Gastrocnemius medialis (tissue), 4 donors: Measurements from ENCODE around the gene METTL8. TPM values are rescaled to one million over a fixed set of nuclear protein-coding genes. Genes with fewer than 3 reads are reported as not detected.

Experiments
- ATAC-seq, 2 donors: fragments of 150-250 bp; one replicate each; pipeline ENCODE4 v1.9.1; 2016
- DNase-seq, 2 donors: peaks; one replicate each; pipeline ENCODE4 v3.0.0-alpha.2; 2019
- H3K27ac ChIP-seq, 4 donors: fragments of 200-600 bp; sonication (generic); 1 replicate in 1 of 4; 2 replicates in 3 of 4; pipeline ENCODE4 v1.5.1; 2016 to 2018; ENCODE audit warnings: mild to moderate bottlenecking in 2 of 4, moderate library complexity in 1 of 4
- H3K27me3 ChIP-seq, 3 donors: fragments of 200-600 bp; sonication (generic) in 2 of 3; 1 replicate in 1 of 3; 2 replicates in 2 of 3; pipeline versions ENCODE4 v1.5.1 to v1.6.0; 2016 to 2019; ENCODE audit warnings: mild to moderate bottlenecking in 1 of 3, moderate library complexity in 1 of 3
- H3K36me3 ChIP-seq, 2 donors: fragments of 200-600 bp; sonication (generic) in 1 of 2; one replicate each; pipeline ENCODE4 v1.5.1; 2017 to 2018
- H3K4me1 ChIP-seq, 2 donors: fragments of 200-600 bp; sonication (generic) in 1 of 2; one replicate each; pipeline ENCODE4 v1.5.1; 2016 to 2017; ENCODE audit warnings: mild to moderate bottlenecking in 2 of 2
- H3K4me3 ChIP-seq, 4 donors: fragments of 200-600 bp; sonication (generic) in 3 of 4; 1 replicate in 1 of 4; 2 replicates in 3 of 4; pipeline ENCODE4 v1.5.1; 2016 to 2019; ENCODE audit warnings: mild to moderate bottlenecking in 2 of 4
- H3K9me3 ChIP-seq, 3 donors: fragments of 200-600 bp; sonication (generic) in 2 of 3; 1 replicate in 1 of 3; 2 replicates in 2 of 3; pipeline ENCODE4 v1.5.1; 2016 to 2019
- CTCF ChIP-seq, 5 experiments: fragments of 450-650 bp in 3 of 5; fragments of 200-600 bp in 2 of 5; sonication (generic) in 2 of 5; IDR thresholded peaks in 4 of 5; conservative IDR thresholded peaks in 1 of 5; 1 replicate in 4 of 5; 2 replicates in 1 of 5; pipeline ENCODE4 v1.5.1; 2016 to 2019; ENCODE audit warnings: antibody characterized with exemption in 5 of 5, mild to moderate bottlenecking in 3 of 5, moderate library complexity in 3 of 5
- POLR2A ChIP-seq, 2 donors: fragments of 450-650 bp; IDR thresholded peaks; one replicate each; pipeline ENCODE4 v1.6.1; 2017; ENCODE audit warnings: antibody characterized with exemption in 2 of 2, mild to moderate bottlenecking in 2 of 2, moderate library complexity in 2 of 2
- in situ Hi-C, 4 donors: fragments of 200-750 bp; cut with MboI; loops; one replicate each; pipeline versions ENCODE4 v1.15.0 to v1.8.0; 2017; ENCODE audit warnings: low sequenced_read_pairs in 4 of 4
- intact Hi-C: fragments of 100-400 bp; cut with DNase I; formaldehyde crosslinking; loops from one replicate; pipeline ENCODE4 v1.15.1; 2023; ENCODE audit warnings: low total_unique reads
- total RNA-seq, 4 donors: library from RNA; depleted of rRNA; stranded (reverse); fragments of >200 nt; gene quantifications; one replicate each; pipeline versions ENCODE4 v1.1.0 to v1.2.3, GENCODE V29; 2016

Gene METTL8
- total RNA-seq, 4 donors from 2014 or later: 10.3 to 22.0 (median 11.0) TPM

GRCh38 chr2:171274757-171275156 lies 159.0 kb downstream of the METTL8 start:
- no peaks in the 10 kb centered on the region for H3K27me3 ChIP-seq
- H3K36me3 ChIP-seq: no peaks in the 10 kb centered on the region
- no peaks in the 10 kb centered on the region for H3K9me3 ChIP-seq
- TF ChIP-seq POLR2A (IDR thresholded peaks at IDR 0.05): no peak
- no peak for TF ChIP-seq CTCF (IDR thresholded peaks at IDR 0.05 in 4 of 5, conservative IDR thresholded peaks at IDR 0.05 in 1 of 5)
- no peak for ATAC-seq
- H3K4me1 ChIP-seq: peaks cover 0 to 6% of the 10 kb centered on the region in 2 donors
- no peak for DNase-seq
- H3K4me3 ChIP-seq: no peak overlapping the region
- in situ Hi-C loops (no loop called here), intact Hi-C loops (no loop called here)
- no peak overlapping the region for H3K27ac ChIP-seq

- peak; percentile 2 to 11 for DNase-seq
- intact Hi-C loops: no loop called here
- TF ChIP-seq CTCF (IDR thresholded peaks at IDR 0.05 in 4 of 5, conservative IDR thresholded peaks at IDR 0.05 in 1 of 5) (no peak), POLR2A (IDR thresholded peaks at IDR 0.05) (no peak)
- H3K9me3 ChIP-seq: no peaks in the 10 kb centered on the region
- ATAC-seq: peak; percentile 85 to 87
- H3K4me1 ChIP-seq: peaks cover 0 to 6% of the 10 kb centered on the region in 2 donors
- in situ Hi-C loops: no loop called here
- H3K27me3 ChIP-seq: no peaks in the 10 kb centered on the region
- H3K27ac ChIP-seq: no peak overlapping the region
- no peak overlapping the region for H3K4me3 ChIP-seq
- H3K36me3 ChIP-seq: no peaks in the 10 kb centered on the region
Observed at GRCh38 chr2:171271971-171272436, 161.8 kb downstream of the METTL8 start.

- DNase-seq (no peak), ATAC-seq (no peak)
- in situ Hi-C loops (no loop called here), intact Hi-C loops (no loop called here)
- no peaks in the 10 kb centered on the region for H3K36me3 ChIP-seq
- H3K27ac ChIP-seq: no peak overlapping the region
- no peak overlapping the region for H3K4me3 ChIP-seq
- peaks cover 0 to 6% of the 10 kb centered on the region in 2 donors for H3K4me1 ChIP-seq
- no peaks in the 10 kb centered on the region for H3K9me3 ChIP-seq
- no peaks in the 10 kb centered on the region for H3K27me3 ChIP-seq
- TF ChIP-seq POLR2A (IDR thresholded peaks at IDR 0.05): no peak
- no peak for TF ChIP-seq CTCF (IDR thresholded peaks at IDR 0.05 in 4 of 5, conservative IDR thresholded peaks at IDR 0.05 in 1 of 5)
Observed at GRCh38 chr2:171271386-171271785, 162.4 kb downstream of the METTL8 start.

- no peak overlapping the region for H3K27ac ChIP-seq
- H3K27me3 ChIP-seq: no peaks in the 10 kb centered on the region
- no peak overlapping the region for H3K4me3 ChIP-seq
- peaks cover 0 to 6% of the 10 kb centered on the region in 2 donors for H3K4me1 ChIP-seq
- TF ChIP-seq POLR2A (IDR thresholded peaks at IDR 0.05): no peak
- no peak for TF ChIP-seq CTCF (IDR thresholded peaks at IDR 0.05 in 4 of 5, conservative IDR thresholded peaks at IDR 0.05 in 1 of 5)
- no peak for ATAC-seq
- H3K9me3 ChIP-seq: no peaks in the 10 kb centered on the region
- no peak for DNase-seq
- H3K36me3 ChIP-seq: no peaks in the 10 kb centered on the region
- in situ Hi-C loops (no loop called here), intact Hi-C loops (no loop called here)
Observed at GRCh38 chr2:171267855-171268629, 165.7 kb downstream of the METTL8 start.

Other genes starting within 250 kb of the METTL8 start
- gene DCAF17, start 236 bp upstream of the METTL8 start, total RNA-seq: 10 to 100 TPM in 1 of 4 donors, 1 to 10 TPM in 3; 5.2 to 22.8 (median 8.9) TPM
- 10 to 100 TPM; 42.3 to 49.0 (median 43.4) TPM for gene CYBRD1, start 88.5 kb upstream of the METTL8 start, total RNA-seq